Measurements from ENCODE around the gene TRIM24. TPM values are rescaled to one million over a fixed set of nuclear protein-coding genes. Genes with fewer than 3 reads are reported as not detected.

TRIM24 gene
- total and polyA plus RNA-seq, 2 donors from 2014 or later: 7.6 to 16.8 TPM

DNA sequence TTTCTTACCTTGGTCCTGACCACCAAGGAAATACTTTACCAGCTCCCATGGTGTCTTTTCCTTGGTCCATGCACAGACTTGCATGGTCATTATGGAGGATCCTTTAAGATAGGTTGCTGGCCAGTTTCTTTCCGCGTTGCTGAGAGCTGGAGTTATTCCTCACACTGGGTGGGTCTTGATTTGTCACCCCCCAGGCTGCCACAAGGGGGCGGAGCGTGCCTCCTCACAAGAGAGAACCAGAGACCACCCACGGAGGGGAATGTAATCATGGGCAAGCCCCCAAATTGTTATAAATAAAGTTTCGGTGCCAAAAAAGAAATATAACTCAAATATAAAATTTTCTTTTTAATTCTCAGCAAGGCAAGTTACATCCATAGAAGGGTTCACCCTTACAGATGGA lies 10.5 kb upstream of the TRIM24 start:
- DNase-seq: no peak
- no peak for FAIRE-seq

DNA sequence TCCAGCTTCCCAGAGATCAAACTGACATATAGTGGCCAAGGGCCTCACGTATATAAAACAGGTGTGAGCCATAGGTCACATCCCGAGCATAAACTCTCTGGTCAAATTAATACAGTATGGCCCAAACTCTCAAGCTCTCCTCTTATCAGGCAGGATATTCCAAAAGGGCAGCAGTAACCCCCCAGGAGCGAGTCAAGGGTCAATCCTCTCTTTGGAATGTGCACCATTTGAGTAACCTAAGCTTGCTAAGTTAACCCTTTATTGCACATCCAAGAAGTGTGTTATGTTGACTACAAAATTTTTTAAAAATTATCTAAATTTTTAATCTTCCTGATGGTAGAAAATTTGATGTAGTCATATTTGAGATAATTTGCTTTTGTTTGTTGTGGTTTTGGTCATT lies 4.5 kb upstream of the TRIM24 start:
- FAIRE-seq (no peak), DNase-seq (no peak)
- intact Hi-C loops (cut with DNase I): no loop called here
- TF ChIP-seq, protein P1, sequence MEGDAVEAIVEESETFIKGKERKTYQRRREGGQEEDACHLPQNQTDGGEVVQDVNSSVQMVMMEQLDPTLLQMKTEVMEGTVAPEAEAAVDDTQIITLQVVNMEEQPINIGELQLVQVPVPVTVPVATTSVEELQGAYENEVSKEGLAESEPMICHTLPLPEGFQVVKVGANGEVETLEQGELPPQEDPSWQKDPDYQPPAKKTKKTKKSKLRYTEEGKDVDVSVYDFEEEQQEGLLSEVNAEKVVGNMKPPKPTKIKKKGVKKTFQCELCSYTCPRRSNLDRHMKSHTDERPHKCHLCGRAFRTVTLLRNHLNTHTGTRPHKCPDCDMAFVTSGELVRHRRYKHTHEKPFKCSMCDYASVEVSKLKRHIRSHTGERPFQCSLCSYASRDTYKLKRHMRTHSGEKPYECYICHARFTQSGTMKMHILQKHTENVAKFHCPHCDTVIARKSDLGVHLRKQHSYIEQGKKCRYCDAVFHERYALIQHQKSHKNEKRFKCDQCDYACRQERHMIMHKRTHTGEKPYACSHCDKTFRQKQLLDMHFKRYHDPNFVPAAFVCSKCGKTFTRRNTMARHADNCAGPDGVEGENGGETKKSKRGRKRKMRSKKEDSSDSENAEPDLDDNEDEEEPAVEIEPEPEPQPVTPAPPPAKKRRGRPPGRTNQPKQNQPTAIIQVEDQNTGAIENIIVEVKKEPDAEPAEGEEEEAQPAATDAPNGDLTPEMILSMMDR (IDR thresholded peaks at IDR 0.05; ENCODE audit: borderline replicate concordance, extremely low read depth, insufficient read depth): no peak
- Histone ChIP-seq H3K4me1 (ENCODE audit: control insufficient read depth in 2 of 3, insufficient read depth in 2 of 3, low read depth in 1 of 3, low read length in 3 of 3) (no peaks in the 10 kb centered on the region), H3K27me3 (ENCODE audit: control insufficient read depth, insufficient read depth, low read length) (no peaks in the 10 kb centered on the region), H3K9ac (ENCODE audit: low read length in 3 of 3) (no peak overlapping the region), H3K4me3 (ENCODE audit: low read length in 3 of 3) (no peak overlapping the region), H3K36me3 (ENCODE audit: control insufficient read depth in 2 of 3, insufficient read depth in 3 of 3, low read length in 3 of 3) (no peaks in the 10 kb centered on the region), H3K9me3 (ENCODE audit: control insufficient read depth in 2 of 3, insufficient read depth in 1 of 3, low read length in 3 of 3) (no peaks in the 10 kb centered on the region), H3K27ac (ENCODE audit: low read depth in 2 of 2, low read length in 2 of 2) (no peak overlapping the region)

More for the DNA sequence above, 10.5 kb upstream of the TRIM24 start:
- no peaks in the 10 kb centered on the region for H3K4me1 ChIP-seq (ENCODE audit: control insufficient read depth in 2 of 3, insufficient read depth in 2 of 3, low read depth in 1 of 3, low read length in 3 of 3)
- TF ChIP-seq, protein P1 (IDR thresholded peaks at IDR 0.05; ENCODE audit: borderline replicate concordance, extremely low read depth, insufficient read depth): no peak
- H3K27me3 ChIP-seq (ENCODE audit: control insufficient read depth, insufficient read depth, low read length): no peaks in the 10 kb centered on the region
- H3K27ac ChIP-seq (ENCODE audit: low read depth in 2 of 2, low read length in 2 of 2): no peak overlapping the region
- no peak overlapping the region for H3K9ac ChIP-seq (ENCODE audit: low read length in 3 of 3)
- no peaks in the 10 kb centered on the region for H3K36me3 ChIP-seq (ENCODE audit: control insufficient read depth in 2 of 3, insufficient read depth in 3 of 3, low read length in 3 of 3)
- intact Hi-C loops (cut with DNase I): no loop called here
- H3K9me3 ChIP-seq (ENCODE audit: control insufficient read depth in 2 of 3, insufficient read depth in 1 of 3, low read length in 3 of 3): no peaks in the 10 kb centered on the region
- no peak overlapping the region for H3K4me3 ChIP-seq (ENCODE audit: low read length in 3 of 3)

DNA sequence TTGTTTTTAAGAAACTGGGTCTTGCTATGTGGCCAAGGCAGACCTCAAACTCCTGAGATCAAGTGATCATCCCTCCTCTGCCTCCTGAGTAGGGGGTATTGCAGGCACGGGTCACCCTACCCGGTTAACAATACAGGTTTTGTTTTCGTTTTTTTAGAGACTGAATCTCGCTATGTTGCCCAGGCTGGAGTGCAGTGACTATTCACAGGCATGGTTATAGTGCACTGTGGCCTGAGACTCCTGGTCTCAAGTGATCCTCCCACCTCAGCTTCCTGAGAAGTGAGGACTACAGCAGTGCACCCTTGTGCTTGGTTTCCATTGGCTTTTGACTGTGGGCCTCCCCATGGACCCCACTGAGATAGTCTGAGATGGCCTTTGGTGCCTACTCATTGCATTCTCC lies 3.8 kb upstream of the TRIM24 start:
- TF ChIP-seq, protein P1 (IDR thresholded peaks at IDR 0.05; ENCODE audit: borderline replicate concordance, extremely low read depth, insufficient read depth): no peak
- intact Hi-C loops (cut with DNase I): no loop called here
- Histone ChIP-seq H3K9me3 (ENCODE audit: control insufficient read depth in 2 of 3, insufficient read depth in 1 of 3, low read length in 3 of 3) (no peaks in the 10 kb centered on the region), H3K27me3 (ENCODE audit: control insufficient read depth, insufficient read depth, low read length) (no peaks in the 10 kb centered on the region), H3K9ac (ENCODE audit: low read length in 3 of 3) (no peak overlapping the region), H3K4me1 (ENCODE audit: control insufficient read depth in 2 of 3, insufficient read depth in 2 of 3, low read depth in 1 of 3, low read length in 3 of 3) (no peaks in the 10 kb centered on the region), H3K4me3 (ENCODE audit: low read length in 3 of 3) (no peak overlapping the region), H3K27ac (ENCODE audit: low read depth in 2 of 2, low read length in 2 of 2) (no peak overlapping the region), H3K36me3 (ENCODE audit: control insufficient read depth in 2 of 3, insufficient read depth in 3 of 3, low read length in 3 of 3) (no peaks in the 10 kb centered on the region)
- DNase-seq (no peak), FAIRE-seq (no peak)

Measured in kidney (tissue), 14 donors.